Nephron progenitor cell (in vitro differentiated cells): Measurements from ENCODE around the gene SQOR.

ENCODE experiments used
- DNase-seq: peaks from one replicate; pipeline ENCODE4 v3.0.0; 2021
- H3K27ac Mint-ChIP-seq: 2 replicates; pipeline ENCODE4 v1.8.0; 2021; ENCODE audit warnings: mild to moderate bottlenecking, moderate library complexity, mixed read lengths
- H3K27me3 Mint-ChIP-seq: 2 replicates; pipeline ENCODE4 v1.8.0; 2021; ENCODE audit warnings: mild to moderate bottlenecking, low read depth, mixed read lengths; ENCODE audit not compliant: poor library complexity
- H3K36me3 Mint-ChIP-seq: 2 replicates; pipeline ENCODE4 v1.8.0; 2021; ENCODE audit warnings: low read depth, mixed read lengths
- H3K4me1 Mint-ChIP-seq: 2 replicates; pipeline ENCODE4 v1.8.0; 2021; ENCODE audit warnings: mixed read lengths
- H3K4me3 Mint-ChIP-seq: 2 replicates; pipeline ENCODE4 v1.8.0; 2021; ENCODE audit warnings: mild to moderate bottlenecking, moderate library complexity, mixed read lengths
- H3K9me3 Mint-ChIP-seq: 2 replicates; pipeline ENCODE4 v1.8.0; 2021; ENCODE audit warnings: mild to moderate bottlenecking, moderate library complexity, mixed read lengths
- CTCF ChIP-seq: fragments of 200-600 bp; sonication (generic); IDR thresholded peaks from 2 replicates; pipeline ENCODE4 v1.5.0; 2021; ENCODE audit warnings: antibody characterized with exemption

Gene SQOR

DNA sequence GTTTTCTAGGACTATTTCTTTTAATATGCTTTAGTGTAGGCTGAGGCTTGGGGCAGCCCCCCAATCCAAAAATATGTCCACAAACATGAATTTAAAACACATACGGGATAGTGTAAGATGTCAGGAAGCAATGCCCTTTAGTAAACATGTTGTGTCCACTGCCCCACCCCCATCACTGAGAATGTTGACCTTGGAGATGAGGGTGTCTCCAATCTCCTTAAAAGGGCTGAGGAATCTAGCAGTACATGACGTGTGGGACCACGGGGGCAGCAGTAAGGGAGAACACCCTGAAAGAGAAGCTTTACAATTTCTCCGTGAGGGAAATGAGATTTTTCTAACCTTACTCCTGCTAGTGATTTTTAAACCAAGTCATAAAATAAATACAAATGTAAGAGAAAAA, 84.7 kb downstream of the SQOR start:
- Mint-ChIP-seq H3K4me3 (no peak overlapping the region), H3K9me3 (peaks cover 3% of the 10 kb centered on the region), H3K4me1 (peaks cover 23% of the 10 kb centered on the region), H3K27me3 (no peaks in the 10 kb centered on the region), H3K27ac (peak overlapping the region; percentile 6), H3K36me3 (peaks cover 11% of the 10 kb centered on the region)
- DNase-seq: no peak
- TF ChIP-seq CTCF: no peak

- Mint-ChIP-seq H3K9me3 (peaks cover 3% of the 10 kb centered on the region), H3K4me1 (peaks cover 19% of the 10 kb centered on the region), H3K27ac (no peak overlapping the region)
Measured at GRCh38 chr15:45720183-45720582, 85.4 kb downstream of the SQOR start.

GRCh38 chr15:45728641-45729040, 93.8 kb downstream of the SQOR start:
- Mint-ChIP-seq H3K4me1 (no peaks in the 10 kb centered on the region), H3K4me3 (no peak overlapping the region), H3K9me3 (no peaks in the 10 kb centered on the region), H3K27ac (no peak overlapping the region), H3K27me3 (peaks cover 4% of the 10 kb centered on the region), H3K36me3 (peaks cover 4% of the 10 kb centered on the region)
- DNase-seq: no peak
- no peak for TF ChIP-seq CTCF

More at GRCh38 chr15:45720183-45720582, 85.4 kb downstream of the SQOR start:
- Mint-ChIP-seq H3K36me3 (peaks cover 12% of the 10 kb centered on the region), H3K27me3 (no peaks in the 10 kb centered on the region), H3K4me3 (no peak overlapping the region)
- no peak for TF ChIP-seq CTCF
- DNase-seq: no peak

- DNase-seq: no peak
- Mint-ChIP-seq H3K36me3 (peaks cover 4% of the 10 kb centered on the region), H3K4me3 (no peak overlapping the region), H3K9me3 (no peaks in the 10 kb centered on the region), H3K27ac (peak overlapping the region; percentile 3), H3K4me1 (no peaks in the 10 kb centered on the region), H3K27me3 (peaks cover 4% of the 10 kb centered on the region)
- TF ChIP-seq CTCF: no peak
Measured at GRCh38 chr15:45729141-45729540, 94.3 kb downstream of the SQOR start.

DNA sequence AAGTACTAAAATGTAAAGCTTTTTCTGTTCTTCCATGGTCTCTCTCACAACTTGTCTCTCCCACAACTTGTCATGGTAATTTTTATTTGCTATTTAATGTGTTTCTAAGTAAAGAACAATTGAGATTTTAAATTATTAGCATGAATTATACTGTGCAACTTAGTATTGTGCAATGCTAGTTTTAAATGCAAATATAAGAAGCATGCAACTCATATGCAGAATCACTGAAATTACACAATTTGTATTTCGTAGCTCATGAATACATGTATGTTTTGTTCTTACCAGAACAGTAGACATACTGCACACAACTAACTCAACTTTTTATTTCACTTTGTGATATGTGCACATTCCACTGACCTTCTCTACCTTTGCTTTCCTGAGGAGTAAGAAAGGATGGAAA, 96.5 kb downstream of the SQOR start:
- Mint-ChIP-seq H3K27me3 (peaks cover 4% of the 10 kb centered on the region), H3K4me3 (no peak overlapping the region), H3K36me3 (no peaks in the 10 kb centered on the region), H3K9me3 (no peaks in the 10 kb centered on the region), H3K4me1 (no peaks in the 10 kb centered on the region), H3K27ac (no peak overlapping the region)
- no peak for DNase-seq
- no peak for TF ChIP-seq CTCF

GRCh38 chr15:45732662-45733061, 97.8 kb downstream of the SQOR start:
- no peak overlapping the region for H3K27ac Mint-ChIP-seq
- no peaks in the 10 kb centered on the region for H3K9me3 Mint-ChIP-seq
- no peak for TF ChIP-seq CTCF
- H3K4me3 Mint-ChIP-seq: no peak overlapping the region
- H3K4me1 Mint-ChIP-seq: no peaks in the 10 kb centered on the region
- peaks cover 4% of the 10 kb centered on the region for H3K27me3 Mint-ChIP-seq
- H3K36me3 Mint-ChIP-seq: no peaks in the 10 kb centered on the region
- no peak for DNase-seq
